HG02763 (cell line): ENCODE measurements around the gene PAQR6.

Experiments
- ATAC-seq: cut with Tn5 transposase; IDR thresholded peaks from one replicate; pipeline ENCODE4 v1.9.1; 2021; ENCODE audit warnings: mild to moderate bottlenecking, moderate library complexity; ENCODE audit not compliant: unreplicated experiment

Gene PAQR6

GRCh38 chr1:156247460-156248322 lies at the start of gene PAQR6:
Gene PAQR6, minus strand, starts transcription at chr1:156248056. Its CDS starts 1,325 bp downstream, at chr1:156246731.
- ATAC-seq, result no peak

GRCh38 chr1:156295391-156295947 lies 47.6 kb upstream of the PAQR6 start, which contains the start of gene GLMP:
Gene GLMP, minus strand, starts transcription at chr1:156295679. Its CDS starts 34 bp downstream, at chr1:156295645.
- ATAC-seq, result no peak

GRCh38 chr1:156293895-156294294 lies 46.0 kb upstream of the PAQR6 start:
- ATAC-seq, result no peak

GRCh38 chr1:156293098-156293434 lies 45.2 kb upstream of the PAQR6 start:
- no peak for ATAC-seq

GRCh38 chr1:156291226-156292061 lies 43.6 kb upstream of the PAQR6 start:
- no peak for ATAC-seq

GRCh38 chr1:156289857-156290256 lies 42.0 kb upstream of the PAQR6 start:
- ATAC-seq, result no peak

GRCh38 chr1:156286061-156286460 lies 38.2 kb upstream of the PAQR6 start:
- no peak for ATAC-seq

- no peak for ATAC-seq
Observed at GRCh38 chr1:156285437-156285836, 37.6 kb upstream of the PAQR6 start.

- no peak for ATAC-seq
Observed at GRCh38 chr1:156284757-156285156, 36.9 kb upstream of the PAQR6 start.

GRCh38 chr1:156284112-156284511 lies 36.3 kb upstream of the PAQR6 start, which contains the start of gene TMEM79:
Gene TMEM79, plus strand, starts transcription at chr1:156284325. Its CDS starts 902 bp downstream, at chr1:156285227.
- ATAC-seq, result no peak

- ATAC-seq, result no peak
Observed at GRCh38 chr1:156283521-156283920, 35.7 kb upstream of the PAQR6 start.

GRCh38 chr1:156282479-156283222 lies 34.8 kb upstream of the PAQR6 start, which contains the start of gene SMG5:
Gene SMG5, minus strand, starts transcription at chr1:156282825. Its CDS starts 145 bp downstream, at chr1:156282680.
- peak; percentile 81 for ATAC-seq

- peak; percentile 2 for ATAC-seq
Observed at GRCh38 chr1:156281693-156282478, 34.0 kb upstream of the PAQR6 start.

- peak; percentile 31 for ATAC-seq
Observed at GRCh38 chr1:156281281-156281680, 33.4 kb upstream of the PAQR6 start.

- ATAC-seq, result no peak
Observed at GRCh38 chr1:156279837-156280236, 32.0 kb upstream of the PAQR6 start.

GRCh38 chr1:156276966-156277381 lies 29.1 kb upstream of the PAQR6 start:
- ATAC-seq, result no peak

- ATAC-seq, result no peak
Observed at GRCh38 chr1:156276532-156276931, 28.7 kb upstream of the PAQR6 start.

- ATAC-seq, result no peak
Observed at GRCh38 chr1:156270314-156270713, 22.5 kb upstream of the PAQR6 start.

GRCh38 chr1:156268336-156268735 lies 20.5 kb upstream of the PAQR6 start:
- ATAC-seq, result no peak

GRCh38 chr1:156266051-156266450 lies 18.2 kb upstream of the PAQR6 start:
- no peak for ATAC-seq
